ENCODE data around the gene CD248.

DNA sequence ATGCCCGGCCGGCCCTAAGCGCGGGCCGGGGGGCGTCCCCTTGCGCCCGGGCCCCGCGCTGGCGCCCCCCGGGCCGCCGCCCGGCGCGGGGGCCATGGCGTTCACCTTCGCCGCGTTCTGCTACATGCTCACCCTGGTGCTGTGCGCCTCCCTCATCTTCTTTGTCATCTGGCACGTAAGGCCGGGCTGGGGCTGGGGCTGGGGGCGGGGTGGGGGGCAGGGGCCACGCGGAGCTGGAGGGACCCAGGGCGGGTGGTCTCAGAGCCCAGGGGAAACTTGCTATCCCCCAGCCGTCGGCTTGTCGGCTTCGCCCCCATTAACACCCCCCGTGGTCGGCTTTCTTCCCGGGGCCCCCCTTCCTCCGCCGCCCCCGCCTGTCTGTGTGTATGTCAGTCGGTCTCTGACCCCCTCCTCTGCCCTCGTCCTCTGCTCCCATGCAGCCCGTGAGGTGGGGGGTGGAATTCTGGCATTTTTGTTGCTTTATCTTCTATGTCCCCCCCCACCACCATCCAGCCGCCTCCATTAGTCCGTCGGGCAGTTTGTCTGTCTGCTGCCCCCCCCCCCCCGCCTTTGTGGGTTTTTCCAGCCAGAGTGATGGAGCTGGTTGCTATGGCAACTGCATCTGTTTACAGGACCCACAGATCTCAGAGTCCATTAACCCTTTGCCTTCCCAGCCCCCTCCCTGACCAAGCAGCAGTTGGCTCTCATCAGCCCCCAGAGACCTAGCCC, 38.3 kb downstream of the CD248 start:
- TF ChIP-seq, protein P1, sequence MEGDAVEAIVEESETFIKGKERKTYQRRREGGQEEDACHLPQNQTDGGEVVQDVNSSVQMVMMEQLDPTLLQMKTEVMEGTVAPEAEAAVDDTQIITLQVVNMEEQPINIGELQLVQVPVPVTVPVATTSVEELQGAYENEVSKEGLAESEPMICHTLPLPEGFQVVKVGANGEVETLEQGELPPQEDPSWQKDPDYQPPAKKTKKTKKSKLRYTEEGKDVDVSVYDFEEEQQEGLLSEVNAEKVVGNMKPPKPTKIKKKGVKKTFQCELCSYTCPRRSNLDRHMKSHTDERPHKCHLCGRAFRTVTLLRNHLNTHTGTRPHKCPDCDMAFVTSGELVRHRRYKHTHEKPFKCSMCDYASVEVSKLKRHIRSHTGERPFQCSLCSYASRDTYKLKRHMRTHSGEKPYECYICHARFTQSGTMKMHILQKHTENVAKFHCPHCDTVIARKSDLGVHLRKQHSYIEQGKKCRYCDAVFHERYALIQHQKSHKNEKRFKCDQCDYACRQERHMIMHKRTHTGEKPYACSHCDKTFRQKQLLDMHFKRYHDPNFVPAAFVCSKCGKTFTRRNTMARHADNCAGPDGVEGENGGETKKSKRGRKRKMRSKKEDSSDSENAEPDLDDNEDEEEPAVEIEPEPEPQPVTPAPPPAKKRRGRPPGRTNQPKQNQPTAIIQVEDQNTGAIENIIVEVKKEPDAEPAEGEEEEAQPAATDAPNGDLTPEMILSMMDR (IDR thresholded peaks at IDR 0.05): no peak
- TF ChIP-seq POLR2A (IDR thresholded peaks at IDR 0.05) (no peak), EP300 (IDR thresholded peaks at IDR 0.05) (no peak)

Measured in stomach (tissue), 4 donors.